Renal pelvis (tissue), 4 donors: ENCODE results near the gene KLHDC7B. TPM values are rescaled to one million over a fixed set of nuclear protein-coding genes. Genes with fewer than 3 reads are reported as not detected.

Experiments used
- DNase-seq: peaks from one replicate; pipeline ENCODE4 v3.0.0-alpha.2; 2013
- polyA plus RNA-seq, 3 donors: library from polyadenylated mRNA; unstranded; fragments of 120-200 nt; gene quantifications; one replicate each; pipeline ENCODE4 v1.2.1, GENCODE V29; 2013; ENCODE audit not compliant: insufficient read length in 3 of 3

Gene KLHDC7B
- polyA plus RNA-seq, 3 donors, result 0.04 to 0.30 TPM; not detected in 1

GRCh38 chr22:50548040-50548920 is 2.6 kb downstream of the KLHDC7B start:
- DNase-seq, result no peak

- no peak for DNase-seq
Observed at GRCh38 chr22:50548921-50549790, 3.5 kb downstream of the KLHDC7B start.

- DNase-seq, result no peak
Observed at GRCh38 chr22:50550395-50550794, 4.7 kb downstream of the KLHDC7B start.

GRCh38 chr22:50551160-50551752 is 5.6 kb downstream of the KLHDC7B start:
- no peak for DNase-seq

GRCh38 chr22:50553310-50553709 is 7.6 kb downstream of the KLHDC7B start:
- DNase-seq, result no peak

GRCh38 chr22:50556703-50557102 is 11.0 kb downstream of the KLHDC7B start:
- no peak for DNase-seq

GRCh38 chr22:50560034-50560433 is 14.3 kb downstream of the KLHDC7B start:
- no peak for DNase-seq

- DNase-seq, result no peak
Observed at GRCh38 chr22:50561401-50562358, 16.0 kb downstream of the KLHDC7B start.

- DNase-seq, result peak; percentile 93
Observed at GRCh38 chr22:50562523-50563412, 17.1 kb downstream of the KLHDC7B start, which contains the start of gene SYCE3. TSS of gene SYCE3 (minus strand) at chr22:50562919. CDS start at chr22:50556405, 6,514 bp downstream.

- DNase-seq, result no peak
Observed at GRCh38 chr22:50563413-50564160, 17.9 kb downstream of the KLHDC7B start.

- no peak for DNase-seq
Observed at GRCh38 chr22:50564289-50564688, 18.6 kb downstream of the KLHDC7B start.

GRCh38 chr22:50567721-50568252 is 22.1 kb downstream of the KLHDC7B start:
- no peak for DNase-seq

GRCh38 chr22:50568626-50569025 is 22.9 kb downstream of the KLHDC7B start:
- no peak for DNase-seq

- no peak for DNase-seq
Observed at GRCh38 chr22:50569041-50569459, 23.4 kb downstream of the KLHDC7B start.

GRCh38 chr22:50569896-50570535 is 24.3 kb downstream of the KLHDC7B start:
- no peak for DNase-seq

- DNase-seq, result no peak
Observed at GRCh38 chr22:50570861-50571260, 25.2 kb downstream of the KLHDC7B start.

- no peak for DNase-seq
Observed at GRCh38 chr22:50571264-50572175, 25.8 kb downstream of the KLHDC7B start.
